ENCODE data around the gene RER1.

- TF ChIP-seq CTCF (IDR thresholded peaks at IDR 0.05; ENCODE audit: borderline replicate concordance, extremely low read depth, low read length, poor library complexity, severe bottlenecking) (no peak), EZH2 (IDR thresholded peaks at IDR 0.05; ENCODE audit: borderline replicate concordance, low read depth, low read length, severe bottlenecking) (no peak)
Observed at GRCh38 chr1:2345297-2346075, 46.2 kb upstream of the RER1 start.
